HepG2 (cell line): Measurements from ENCODE around the gene CLPSL2. TPM values are rescaled to one million over a fixed set of nuclear protein-coding genes. Genes with fewer than 3 reads are reported as not detected.

Experiments
- ATF1 ChIP-seq: IDR thresholded peaks from 2 replicates; pipeline ENCODE4 v1.6.1; 2016; ENCODE audit warnings: mild to moderate bottlenecking, control low read depth
- FOXA1 ChIP-seq, 2 experiments: fragments of 450-650 bp in 1 of 2; sonication (generic) in 1 of 2; formaldehyde crosslinking in 1 of 2; IDR thresholded peaks; 2 replicates each; pipeline versions ENCODE4 v1.4.0 to v1.6.1; 2016 to 2020; ENCODE audit warnings: missing genetic modification reagents in 1 of 2
- SMAD3 ChIP-seq: sonication (generic); formaldehyde crosslinking; IDR thresholded peaks from 2 replicates; pipeline ENCODE4 v1.4.0; 2020; ENCODE audit warnings: missing genetic modification reagents
- ZMYM3 ChIP-seq: sonication (generic); formaldehyde crosslinking; IDR thresholded peaks from 2 replicates; pipeline ENCODE4 v1.5.1; 2020; ENCODE audit warnings: mild to moderate bottlenecking, missing genetic modification reagents
- ZNF24 ChIP-seq: fragments of 450-650 bp; IDR thresholded peaks from 2 replicates; pipeline ENCODE4 v1.6.1; 2017; ENCODE audit warnings: antibody characterized with exemption, mild to moderate bottlenecking
- ZNF879 ChIP-seq: sonication (generic); formaldehyde crosslinking; IDR thresholded peaks from 2 replicates; pipeline ENCODE4 v1.8.1; 2023; ENCODE audit warnings: missing genetic modification reagents
- polyA plus RNA-seq, 8 experiments: library from polyadenylated mRNA; depleted of rRNA in 3 of 8; stranded (reverse) in 7 of 8; unstranded in 1 of 8; fragments of >200 nt; fragmentation: Illumina TruSeq in 4 of 8; extraction: Trizol in 4 of 8; gene quantifications; 2 replicates each; pipeline versions ENCODE4 v1.2.1 to v1.2.3, GENCODE V29; 2011 to 2016; ENCODE audit warnings: low read depth in 4 of 8, missing spikeins in 1 of 8, mixed read lengths in 1 of 8; ENCODE audit not compliant: insufficient read depth in 1 of 8
- total RNA-seq, 5 experiments: library from RNA; depleted of rRNA; stranded (reverse); fragments of >200 nt; fragmentation: Illumina TruSeq; extraction: Trizol; gene quantifications; 2 replicates each; pipeline ENCODE4 v1.2.3, GENCODE V29; 2016; ENCODE audit warnings: low read depth in 1 of 5
- TF ChIP-seq, protein P1 (sequence below), 2 experiments: fragments of 450-650 bp in 1 of 2; sonication (generic) in 1 of 2; formaldehyde crosslinking in 1 of 2; IDR thresholded peaks; 2 replicates each; pipeline versions ENCODE4 v1.6.1 to v1.8.0; 2016 to 2022; ENCODE audit warnings: antibody characterized with exemption in 1 of 2, mild to moderate bottlenecking in 1 of 2, missing genetic modification reagents in 1 of 2
- TF ChIP-seq, protein P2 (sequence below): sonication (generic); formaldehyde crosslinking; IDR thresholded peaks from 2 replicates; pipeline ENCODE4 v1.5.0; 2020; ENCODE audit warnings: missing genetic modification reagents
- TF ChIP-seq, protein P3 (sequence below): sonication (generic); formaldehyde crosslinking; IDR thresholded peaks from 2 replicates; pipeline ENCODE4 v1.4.0; 2020; ENCODE audit warnings: missing genetic modification reagents
- TF ChIP-seq, protein P4 (sequence below): sonication (generic); formaldehyde crosslinking; IDR thresholded peaks from 2 replicates; pipeline ENCODE4 v1.4.0; 2020; ENCODE audit warnings: missing genetic modification reagents

Gene CLPSL2
- total and polyA plus RNA-seq, 2 of the 13 experiments (the other 11 are each of a cell fraction or from before 2014, with no cell fraction given) = not detected

DNA sequence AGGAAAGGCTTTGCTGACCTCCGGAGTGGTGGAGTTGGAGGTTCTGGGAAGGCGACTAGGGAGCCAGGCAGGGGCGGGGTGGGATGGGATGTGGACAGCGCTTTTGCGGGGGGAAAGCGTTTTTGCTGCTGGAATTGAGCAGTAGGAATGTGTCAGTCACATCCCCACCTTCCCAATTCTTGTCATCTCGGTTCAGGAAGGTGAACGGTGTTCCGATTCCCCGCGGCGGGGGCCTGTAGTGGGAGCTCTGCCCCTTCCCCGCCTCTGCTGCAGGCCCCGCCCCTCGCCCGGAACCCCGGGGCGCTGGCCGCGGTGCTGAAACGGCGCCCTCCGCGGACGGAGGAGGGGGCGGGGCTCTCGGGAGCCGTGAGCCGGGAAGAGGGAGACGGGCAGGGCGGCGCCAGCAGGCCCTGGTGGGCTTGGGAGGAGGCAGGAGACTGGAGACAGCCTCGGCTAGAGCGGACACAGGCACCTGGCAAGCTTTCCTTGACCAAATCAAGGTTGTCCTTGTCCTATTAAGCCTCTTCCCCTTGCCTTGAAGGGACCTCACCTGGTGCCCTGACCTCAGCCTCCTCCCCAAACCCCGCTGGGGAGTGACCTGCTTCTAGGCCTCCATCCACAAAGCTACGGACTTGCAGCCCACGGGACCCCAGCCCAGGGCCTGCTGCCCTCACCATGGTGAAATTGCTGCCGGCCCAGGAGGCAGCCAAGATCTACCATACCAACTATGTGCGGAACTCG is 28.8 kb downstream of the CLPSL2 start, which contains the start of gene LHFPL5 (continued):
- TF ChIP-seq, protein P1, sequence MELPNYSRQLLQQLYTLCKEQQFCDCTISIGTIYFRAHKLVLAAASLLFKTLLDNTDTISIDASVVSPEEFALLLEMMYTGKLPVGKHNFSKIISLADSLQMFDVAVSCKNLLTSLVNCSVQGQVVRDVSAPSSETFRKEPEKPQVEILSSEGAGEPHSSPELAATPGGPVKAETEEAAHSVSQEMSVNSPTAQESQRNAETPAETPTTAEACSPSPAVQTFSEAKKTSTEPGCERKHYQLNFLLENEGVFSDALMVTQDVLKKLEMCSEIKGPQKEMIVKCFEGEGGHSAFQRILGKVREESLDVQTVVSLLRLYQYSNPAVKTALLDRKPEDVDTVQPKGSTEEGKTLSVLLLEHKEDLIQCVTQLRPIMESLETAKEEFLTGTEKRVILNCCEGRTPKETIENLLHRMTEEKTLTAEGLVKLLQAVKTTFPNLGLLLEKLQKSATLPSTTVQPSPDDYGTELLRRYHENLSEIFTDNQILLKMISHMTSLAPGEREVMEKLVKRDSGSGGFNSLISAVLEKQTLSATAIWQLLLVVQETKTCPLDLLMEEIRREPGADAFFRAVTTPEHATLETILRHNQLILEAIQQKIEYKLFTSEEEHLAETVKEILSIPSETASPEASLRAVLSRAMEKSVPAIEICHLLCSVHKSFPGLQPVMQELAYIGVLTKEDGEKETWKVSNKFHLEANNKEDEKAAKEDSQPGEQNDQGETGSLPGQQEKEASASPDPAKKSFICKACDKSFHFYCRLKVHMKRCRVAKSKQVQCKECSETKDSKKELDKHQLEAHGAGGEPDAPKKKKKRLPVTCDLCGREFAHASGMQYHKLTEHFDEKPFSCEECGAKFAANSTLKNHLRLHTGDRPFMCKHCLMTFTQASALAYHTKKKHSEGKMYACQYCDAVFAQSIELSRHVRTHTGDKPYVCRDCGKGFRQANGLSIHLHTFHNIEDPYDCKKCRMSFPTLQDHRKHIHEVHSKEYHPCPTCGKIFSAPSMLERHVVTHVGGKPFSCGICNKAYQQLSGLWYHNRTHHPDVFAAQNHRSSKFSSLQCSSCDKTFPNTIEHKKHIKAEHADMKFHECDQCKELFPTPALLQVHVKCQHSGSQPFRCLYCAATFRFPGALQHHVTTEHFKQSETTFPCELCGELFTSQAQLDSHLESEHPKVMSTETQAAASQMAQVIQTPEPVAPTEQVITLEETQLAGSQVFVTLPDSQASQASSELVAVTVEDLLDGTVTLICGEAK (IDR thresholded peaks at IDR 0.05) = no peak
- TF ChIP-seq, protein P1 (CRISPR knock-in tag; IDR thresholded peaks at IDR 0.05) = peak; percentile 94
- TF ChIP-seq, protein P2, sequence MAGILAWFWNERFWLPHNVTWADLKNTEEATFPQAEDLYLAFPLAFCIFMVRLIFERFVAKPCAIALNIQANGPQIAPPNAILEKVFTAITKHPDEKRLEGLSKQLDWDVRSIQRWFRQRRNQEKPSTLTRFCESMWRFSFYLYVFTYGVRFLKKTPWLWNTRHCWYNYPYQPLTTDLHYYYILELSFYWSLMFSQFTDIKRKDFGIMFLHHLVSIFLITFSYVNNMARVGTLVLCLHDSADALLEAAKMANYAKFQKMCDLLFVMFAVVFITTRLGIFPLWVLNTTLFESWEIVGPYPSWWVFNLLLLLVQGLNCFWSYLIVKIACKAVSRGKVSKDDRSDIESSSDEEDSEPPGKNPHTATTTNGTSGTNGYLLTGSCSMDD (CRISPR knock-in tag) = peak; percentile 85; the same call in 1 of the 2 replicates
- TF ChIP-seq ZMYM3 (CRISPR knock-in tag) = no peak
- TF ChIP-seq FOXA1 (IDR thresholded peaks at IDR 0.05) = no peak
- 0 out of 2 replicates have a peak, but pooled peaks have one; percentile 38 for TF ChIP-seq FOXA1 (CRISPR knock-in tag; IDR thresholded peaks at IDR 0.05)
- peak; percentile 98 for TF ChIP-seq SMAD3 (CRISPR knock-in tag)
- no peak for TF ChIP-seq ATF1 (CRISPR knock-in tag)
- TF ChIP-seq, protein P3, sequence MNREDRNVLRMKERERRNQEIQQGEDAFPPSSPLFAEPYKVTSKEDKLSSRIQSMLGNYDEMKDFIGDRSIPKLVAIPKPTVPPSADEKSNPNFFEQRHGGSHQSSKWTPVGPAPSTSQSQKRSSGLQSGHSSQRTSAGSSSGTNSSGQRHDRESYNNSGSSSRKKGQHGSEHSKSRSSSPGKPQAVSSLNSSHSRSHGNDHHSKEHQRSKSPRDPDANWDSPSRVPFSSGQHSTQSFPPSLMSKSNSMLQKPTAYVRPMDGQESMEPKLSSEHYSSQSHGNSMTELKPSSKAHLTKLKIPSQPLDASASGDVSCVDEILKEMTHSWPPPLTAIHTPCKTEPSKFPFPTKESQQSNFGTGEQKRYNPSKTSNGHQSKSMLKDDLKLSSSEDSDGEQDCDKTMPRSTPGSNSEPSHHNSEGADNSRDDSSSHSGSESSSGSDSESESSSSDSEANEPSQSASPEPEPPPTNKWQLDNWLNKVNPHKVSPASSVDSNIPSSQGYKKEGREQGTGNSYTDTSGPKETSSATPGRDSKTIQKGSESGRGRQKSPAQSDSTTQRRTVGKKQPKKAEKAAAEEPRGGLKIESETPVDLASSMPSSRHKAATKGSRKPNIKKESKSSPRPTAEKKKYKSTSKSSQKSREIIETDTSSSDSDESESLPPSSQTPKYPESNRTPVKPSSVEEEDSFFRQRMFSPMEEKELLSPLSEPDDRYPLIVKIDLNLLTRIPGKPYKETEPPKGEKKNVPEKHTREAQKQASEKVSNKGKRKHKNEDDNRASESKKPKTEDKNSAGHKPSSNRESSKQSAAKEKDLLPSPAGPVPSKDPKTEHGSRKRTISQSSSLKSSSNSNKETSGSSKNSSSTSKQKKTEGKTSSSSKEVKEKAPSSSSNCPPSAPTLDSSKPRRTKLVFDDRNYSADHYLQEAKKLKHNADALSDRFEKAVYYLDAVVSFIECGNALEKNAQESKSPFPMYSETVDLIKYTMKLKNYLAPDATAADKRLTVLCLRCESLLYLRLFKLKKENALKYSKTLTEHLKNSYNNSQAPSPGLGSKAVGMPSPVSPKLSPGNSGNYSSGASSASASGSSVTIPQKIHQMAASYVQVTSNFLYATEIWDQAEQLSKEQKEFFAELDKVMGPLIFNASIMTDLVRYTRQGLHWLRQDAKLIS (CRISPR knock-in tag) = 0 out of 2 replicates have a peak, but pooled peaks have one; percentile 82
- no peak for TF ChIP-seq ZNF24
- TF ChIP-seq, protein P4, sequence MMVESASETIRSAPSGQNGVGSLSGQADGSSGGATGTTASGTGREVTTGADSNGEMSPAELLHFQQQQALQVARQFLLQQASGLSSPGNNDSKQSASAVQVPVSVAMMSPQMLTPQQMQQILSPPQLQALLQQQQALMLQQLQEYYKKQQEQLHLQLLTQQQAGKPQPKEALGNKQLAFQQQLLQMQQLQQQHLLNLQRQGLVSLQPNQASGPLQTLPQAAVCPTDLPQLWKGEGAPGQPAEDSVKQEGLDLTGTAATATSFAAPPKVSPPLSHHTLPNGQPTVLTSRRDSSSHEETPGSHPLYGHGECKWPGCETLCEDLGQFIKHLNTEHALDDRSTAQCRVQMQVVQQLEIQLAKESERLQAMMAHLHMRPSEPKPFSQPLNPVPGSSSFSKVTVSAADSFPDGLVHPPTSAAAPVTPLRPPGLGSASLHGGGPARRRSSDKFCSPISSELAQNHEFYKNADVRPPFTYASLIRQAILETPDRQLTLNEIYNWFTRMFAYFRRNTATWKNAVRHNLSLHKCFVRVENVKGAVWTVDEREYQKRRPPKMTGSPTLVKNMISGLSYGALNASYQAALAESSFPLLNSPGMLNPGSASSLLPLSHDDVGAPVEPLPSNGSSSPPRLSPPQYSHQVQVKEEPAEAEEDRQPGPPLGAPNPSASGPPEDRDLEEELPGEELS (CRISPR knock-in tag) = peak; percentile 75
- TF ChIP-seq ZNF879 (CRISPR knock-in tag) = peak; percentile 98
